NCI-H2171 treated with DMSO at 0.1 percent for 48 hours (cell line): ENCODE measurements around the gene ANKRD13D.
"Not testable (repeated sequence)": the region's sequence is repeated elsewhere in the genome, so short reads cannot be mapped to it uniquely, and the experiment has no call there.

ENCODE experiments used
- DNase-seq: peaks from one replicate; lab custom pipeline; 2025; lab: John Stamatoyannopoulos, UW

ANKRD13D gene

DNA sequence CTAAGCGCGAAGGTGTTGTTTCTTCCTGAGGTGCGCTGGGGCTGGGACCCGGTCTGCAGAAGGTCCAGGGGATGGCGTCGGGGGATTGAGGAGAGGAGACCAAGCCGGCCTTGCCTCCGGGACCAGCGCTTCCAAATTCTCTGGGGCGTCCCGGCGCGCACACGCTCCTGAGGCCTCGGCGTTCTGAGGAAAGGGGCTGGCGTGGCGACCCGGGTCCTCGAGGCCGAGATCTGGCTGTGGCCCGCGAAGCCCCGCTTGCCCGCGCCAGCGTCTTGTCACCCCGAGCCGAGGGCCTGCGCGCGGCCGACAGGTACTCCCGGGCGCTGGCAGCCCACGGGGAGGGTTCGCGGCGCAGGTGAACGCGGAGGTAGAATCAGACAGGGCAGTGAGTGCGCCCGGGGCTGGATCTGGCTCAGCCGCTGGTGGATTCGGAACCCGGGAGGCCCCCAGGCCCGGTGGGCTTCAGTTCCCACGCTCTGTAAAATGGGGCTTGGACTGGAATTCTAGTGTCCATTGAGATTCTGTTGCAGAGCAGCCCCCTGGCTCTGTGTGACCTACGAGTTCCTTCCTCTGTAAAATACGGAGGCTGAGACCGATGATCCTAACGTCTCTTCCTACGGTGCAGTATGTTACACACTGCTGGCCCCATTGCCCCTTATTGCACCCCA lies 28.9 kb downstream of the ANKRD13D start:
- DNase-seq = no peak

DNA sequence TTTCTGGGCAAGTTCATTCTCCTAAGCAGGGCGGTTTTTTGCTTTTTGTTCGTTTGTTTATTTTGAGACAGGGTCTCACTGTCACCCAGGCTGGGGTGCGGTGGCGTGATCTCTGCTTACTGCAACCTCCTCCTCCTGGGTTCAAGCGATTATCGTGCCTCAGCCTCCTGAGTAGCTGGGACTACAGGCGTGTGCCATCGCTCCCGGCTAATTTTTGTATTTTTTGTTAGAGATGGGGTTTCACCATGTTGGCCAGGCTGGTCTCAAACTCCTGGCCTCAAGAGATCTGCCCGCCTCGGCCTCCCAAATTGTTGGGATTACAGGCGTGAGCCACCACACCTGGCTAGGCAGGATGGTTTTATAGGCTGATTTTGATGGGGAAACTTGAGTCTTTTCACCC lies 29.8 kb downstream of the ANKRD13D start:
- DNase-seq = not testable (repeated sequence)

DNA sequence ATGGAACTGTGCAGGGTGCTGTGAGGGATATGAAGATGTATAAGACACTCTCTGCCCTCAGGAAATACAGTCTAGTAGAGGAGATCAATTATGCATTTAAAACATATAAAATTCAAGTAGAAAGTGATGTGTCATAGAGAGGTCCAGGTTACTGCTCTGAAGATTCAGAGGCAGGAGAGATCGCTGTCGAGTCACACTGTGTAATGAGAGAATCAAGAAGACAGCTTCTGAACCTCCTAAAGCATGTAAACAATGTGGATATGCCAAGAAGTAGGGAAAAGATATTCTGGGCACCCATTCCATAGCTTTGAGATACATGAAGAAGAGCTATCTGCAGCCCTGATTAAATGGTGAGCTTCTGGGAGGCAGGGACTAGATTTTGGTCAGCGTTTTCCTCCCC lies 30.9 kb downstream of the ANKRD13D start:
- no peak for DNase-seq

DNA sequence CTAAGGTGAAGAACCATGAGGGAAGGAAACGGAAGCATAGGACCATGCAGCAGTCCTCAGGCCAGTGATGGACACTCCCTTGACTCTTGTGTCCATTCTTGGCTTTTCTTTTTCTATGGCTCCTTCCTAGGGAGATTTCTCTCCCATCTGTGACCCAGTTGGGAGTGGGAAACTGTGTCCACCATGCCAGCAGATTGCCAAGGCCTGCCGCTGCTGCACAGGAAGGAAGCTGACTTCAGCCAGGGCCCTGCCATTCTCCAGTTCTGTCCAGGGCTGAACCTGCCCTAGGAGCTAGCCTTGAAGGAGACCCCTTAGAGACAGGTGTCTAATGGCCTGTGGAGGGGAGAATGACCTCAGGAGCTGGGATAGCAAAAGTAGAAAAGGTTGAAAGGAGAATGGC lies 31.6 kb downstream of the ANKRD13D start:
- no peak for DNase-seq

DNA sequence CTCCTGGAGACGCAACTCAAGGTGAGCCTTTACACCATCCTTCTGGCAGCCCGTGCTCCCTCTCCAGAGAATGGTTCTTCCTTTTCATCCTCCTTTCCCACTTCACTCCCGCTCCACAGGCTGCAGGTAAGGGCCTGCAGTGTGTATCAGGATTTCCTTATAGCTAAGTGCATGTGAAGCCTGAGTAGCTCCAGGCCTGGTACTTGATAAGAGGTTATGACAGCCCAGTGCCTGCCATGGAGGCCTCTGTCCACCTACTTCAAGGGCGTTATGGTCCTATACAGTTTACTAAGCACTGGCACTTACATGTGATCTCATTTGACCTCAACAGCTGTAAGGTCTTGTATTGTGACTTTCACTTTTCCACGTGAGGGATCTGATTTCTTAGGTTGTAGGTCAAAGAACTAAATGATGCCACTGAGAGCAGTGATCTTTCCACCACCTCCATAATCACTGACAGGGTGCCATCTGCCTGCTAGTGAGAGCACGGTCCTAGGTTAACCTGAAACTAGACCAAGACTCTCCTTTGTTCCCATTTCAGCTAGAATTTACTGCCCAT lies 32.3 kb downstream of the ANKRD13D start:
- no peak for DNase-seq

DNA sequence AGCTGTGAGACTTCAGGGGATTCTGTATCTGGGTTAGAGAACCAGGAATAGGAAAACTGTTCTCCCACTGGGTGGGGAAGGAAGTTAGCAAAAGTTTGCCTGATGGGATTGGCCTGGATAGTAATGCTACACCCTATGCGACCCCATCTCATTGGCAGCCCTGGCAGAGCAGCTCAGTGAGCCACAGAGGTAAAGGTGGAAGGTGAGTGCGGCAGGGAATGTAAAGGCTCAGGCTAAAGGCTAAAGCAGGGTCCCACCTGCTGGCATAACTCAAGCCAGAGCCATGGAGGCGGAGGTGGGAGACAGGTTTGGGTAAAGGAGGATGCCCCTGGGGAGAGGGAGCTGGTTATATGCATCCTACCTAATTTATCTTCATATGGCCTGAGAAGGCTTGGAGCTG lies 32.9 kb downstream of the ANKRD13D start:
- no peak for DNase-seq

DNA sequence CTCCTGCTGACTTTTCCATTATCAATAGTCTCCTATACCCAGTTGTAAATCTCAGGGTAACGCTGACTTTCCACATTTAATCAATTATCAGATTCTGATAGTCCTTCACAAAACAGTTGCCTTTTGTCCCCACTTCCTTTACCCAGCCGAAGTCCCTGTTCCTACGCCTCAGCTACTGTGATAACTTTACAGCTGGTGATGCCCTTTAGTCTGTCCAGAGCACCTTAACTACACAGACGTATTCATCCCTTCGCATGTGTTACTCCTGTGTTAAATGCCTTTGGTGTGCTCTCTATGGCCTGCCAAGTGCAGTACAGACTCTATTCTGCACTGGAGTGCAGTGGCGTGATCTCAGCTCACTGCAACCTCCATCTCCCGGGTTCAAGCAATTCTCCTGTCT lies 34.4 kb downstream of the ANKRD13D start:
- DNase-seq = no peak

DNA sequence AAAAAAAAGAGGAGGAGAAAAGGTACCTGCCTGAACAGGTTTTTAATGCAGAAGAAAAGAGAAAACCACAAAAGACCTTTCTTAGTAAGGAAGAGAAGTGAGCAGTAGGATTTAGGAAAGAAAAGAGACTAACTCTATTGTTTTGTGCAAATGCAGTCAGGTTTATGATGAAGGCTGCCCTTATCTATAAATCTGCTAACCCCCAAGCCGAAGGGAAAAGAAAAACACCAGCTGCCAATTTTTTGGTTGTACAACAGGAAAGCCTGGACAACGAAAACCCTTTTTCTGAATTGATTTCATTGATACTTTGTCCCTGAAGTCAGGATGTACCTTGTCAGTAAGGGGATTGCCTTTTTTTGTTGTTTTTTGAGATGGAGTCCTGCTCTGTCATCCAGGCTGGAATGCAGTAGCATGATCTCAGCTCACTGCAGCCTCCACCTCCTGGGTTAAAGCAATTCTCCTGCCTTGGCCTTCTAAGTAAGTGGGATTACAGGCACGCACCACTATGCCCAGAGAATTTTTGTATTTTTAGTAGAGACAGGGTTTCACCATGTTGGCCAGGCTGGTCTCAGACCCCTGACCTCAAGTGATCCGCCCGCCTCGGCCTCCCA lies 43.1 kb downstream of the ANKRD13D start:
- DNase-seq = no peak

DNA sequence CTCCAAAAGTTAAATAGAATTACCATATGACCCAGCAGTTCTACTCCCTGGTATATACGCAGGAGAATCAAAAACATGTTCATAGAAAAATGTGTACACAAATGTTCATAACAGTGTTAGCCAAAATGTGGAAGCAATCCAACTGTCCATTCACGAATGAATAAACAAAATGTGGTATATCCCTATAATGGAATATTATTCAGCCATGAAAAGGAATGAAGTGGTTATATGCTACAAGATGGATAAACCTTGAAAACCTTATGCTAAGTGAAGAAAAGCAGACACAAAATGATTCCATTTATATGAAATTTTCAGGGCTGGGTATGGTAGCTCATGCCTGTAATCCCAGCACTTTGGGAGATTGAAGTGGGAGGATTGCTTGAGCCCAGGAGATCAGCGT lies 48.2 kb downstream of the ANKRD13D start:
- DNase-seq = no peak

DNA sequence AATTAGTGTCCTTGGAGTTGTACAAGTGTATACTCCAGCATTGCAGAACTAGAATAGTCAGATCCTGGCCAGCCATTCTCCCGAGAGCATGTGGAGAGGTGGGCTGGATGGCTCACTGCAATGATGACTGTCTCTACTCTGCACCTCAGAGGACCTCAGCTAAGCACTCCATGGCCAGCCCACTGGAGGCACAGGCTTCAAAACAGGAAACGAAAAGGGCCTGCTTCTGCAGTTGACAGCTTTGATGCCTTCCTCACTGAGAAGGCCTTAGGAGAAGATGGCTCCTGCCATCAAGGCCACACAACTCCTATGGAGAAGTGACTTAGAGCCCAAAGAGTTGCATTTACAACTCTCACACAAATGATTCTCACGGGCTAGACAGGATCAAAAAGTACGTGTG lies 55.2 kb downstream of the ANKRD13D start:
- DNase-seq = no peak

DNA sequence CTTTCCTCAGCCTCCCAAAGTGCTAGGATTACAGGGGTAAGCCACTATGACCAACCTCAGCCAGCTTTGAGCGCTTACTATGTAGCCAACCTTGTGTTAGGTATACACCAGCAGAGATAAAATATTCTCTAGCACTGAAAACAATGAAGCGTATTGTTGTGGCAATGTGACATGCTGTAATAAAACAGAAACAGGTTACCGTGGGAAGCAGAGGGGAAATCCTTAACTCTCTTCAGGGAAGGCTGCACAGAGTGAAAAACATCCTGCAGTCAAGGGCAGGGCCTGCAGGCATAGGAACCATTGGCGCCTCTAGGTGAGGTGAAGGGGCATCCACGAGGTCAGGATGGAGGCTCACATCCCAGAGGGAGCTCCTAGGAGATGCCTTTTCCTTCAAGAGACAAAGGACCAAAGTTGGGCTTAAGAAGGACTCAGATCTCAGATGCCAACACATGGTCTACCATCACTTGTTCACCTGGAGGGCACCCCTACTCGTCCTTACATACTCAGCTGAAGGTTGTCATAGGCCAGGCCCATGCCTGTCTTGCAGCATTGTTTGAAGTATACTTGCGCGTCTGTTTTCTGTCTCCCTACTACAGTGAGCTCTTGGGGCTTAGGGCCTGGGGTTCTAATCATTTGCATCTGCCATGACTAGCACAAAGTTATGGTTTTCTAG lies 56.3 kb downstream of the ANKRD13D start:
- no peak for DNase-seq

DNA sequence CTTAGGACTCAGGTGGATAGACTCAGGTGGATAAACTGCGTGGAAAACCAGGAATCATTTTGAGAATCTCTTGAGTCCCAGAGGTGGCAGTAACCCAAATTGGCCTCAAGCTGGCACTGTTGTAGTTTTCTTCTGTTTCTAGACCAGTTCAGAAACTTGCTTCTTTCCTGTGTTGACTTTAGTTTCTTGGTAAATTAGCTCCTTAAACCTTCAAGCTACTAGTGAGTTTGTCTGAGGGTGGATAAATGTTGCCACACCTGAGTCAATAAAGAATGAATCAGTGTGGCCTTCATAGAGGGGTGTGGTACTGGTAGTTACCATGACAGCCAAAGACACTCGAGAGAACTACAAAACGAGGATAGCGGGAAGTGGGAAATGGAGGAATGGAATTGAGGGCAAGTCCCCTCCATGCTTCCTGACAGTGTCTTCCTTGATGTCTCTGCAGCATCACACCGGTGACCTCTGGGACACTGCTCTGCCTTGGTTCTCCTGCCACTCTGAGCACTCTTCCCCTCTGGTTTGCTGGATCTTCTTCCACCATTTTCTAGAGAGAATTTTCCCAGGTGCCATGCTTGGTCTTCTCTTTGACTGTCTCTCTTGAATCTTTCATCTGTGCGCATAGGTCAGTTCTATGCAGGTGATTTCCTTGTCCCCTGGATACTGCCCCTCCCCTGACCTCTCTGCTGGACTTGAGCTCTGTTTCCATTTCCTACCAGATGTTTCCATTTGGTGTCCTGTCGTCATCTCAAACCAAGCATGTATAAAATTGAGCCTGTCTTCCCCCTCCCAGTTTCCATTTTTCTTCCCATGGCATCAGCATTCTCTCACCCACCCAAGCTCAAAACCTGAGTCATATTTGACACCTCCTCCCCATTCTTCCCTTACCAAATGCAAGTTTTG lies 57.1 kb downstream of the ANKRD13D start:
- DNase-seq = no peak

DNA sequence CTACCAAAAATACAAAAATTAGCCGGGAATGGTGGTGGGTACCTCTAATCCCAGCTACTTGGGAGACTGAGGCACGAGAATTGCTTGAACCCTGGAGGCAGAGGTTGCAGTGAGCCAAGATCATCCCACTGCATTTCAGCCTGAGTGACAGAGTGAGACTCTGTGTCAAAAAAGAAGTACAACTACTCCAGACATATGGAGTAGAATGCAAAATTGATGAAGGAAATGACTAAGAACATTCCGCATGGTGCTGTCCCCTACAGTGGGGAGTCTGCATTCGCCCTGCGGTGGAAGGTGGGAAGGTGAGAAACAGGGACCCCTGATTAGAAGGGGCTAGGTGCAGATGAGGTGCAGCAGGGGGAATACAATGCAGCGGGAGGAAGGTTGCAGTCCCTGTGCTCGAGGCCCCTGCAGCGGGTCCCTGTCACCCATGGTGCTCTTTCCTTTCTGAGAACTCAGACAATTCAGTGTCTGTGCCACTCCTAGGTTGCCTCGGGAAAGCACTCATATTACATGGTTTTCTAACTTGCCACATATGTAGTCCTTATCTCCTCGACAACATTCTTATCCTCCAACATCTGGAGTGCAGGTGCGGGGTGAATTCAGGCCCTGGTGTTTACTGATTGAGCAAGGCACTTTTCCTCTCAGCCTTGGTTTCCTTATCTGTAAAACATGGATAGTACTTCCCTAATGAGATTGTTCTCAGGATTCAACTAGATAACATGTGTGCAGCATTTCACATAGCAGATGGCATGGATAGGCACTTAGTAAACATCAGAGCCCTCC lies 59.1 kb downstream of the ANKRD13D start:
- peak; percentile 87 for DNase-seq

DNA sequence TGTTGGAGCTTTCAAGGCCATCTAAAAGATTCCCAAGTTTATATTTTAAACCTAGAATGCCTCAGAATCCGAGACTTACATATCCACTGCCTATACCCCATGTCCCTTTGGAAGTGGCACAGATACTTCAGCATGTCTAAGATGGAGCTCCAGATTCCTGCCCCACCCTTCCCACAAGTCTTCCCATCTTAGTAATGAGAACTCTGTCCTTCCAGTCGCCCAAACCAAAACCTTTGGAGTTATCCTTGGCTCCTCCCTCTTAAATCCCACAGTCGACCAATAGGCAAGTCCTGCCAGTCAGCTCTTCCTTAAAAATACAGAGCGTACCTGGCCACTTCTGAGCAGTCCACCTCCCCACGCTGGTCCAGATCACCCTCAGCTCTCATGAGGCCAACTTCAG lies 59.9 kb downstream of the ANKRD13D start:
- DNase-seq = no peak

DNA sequence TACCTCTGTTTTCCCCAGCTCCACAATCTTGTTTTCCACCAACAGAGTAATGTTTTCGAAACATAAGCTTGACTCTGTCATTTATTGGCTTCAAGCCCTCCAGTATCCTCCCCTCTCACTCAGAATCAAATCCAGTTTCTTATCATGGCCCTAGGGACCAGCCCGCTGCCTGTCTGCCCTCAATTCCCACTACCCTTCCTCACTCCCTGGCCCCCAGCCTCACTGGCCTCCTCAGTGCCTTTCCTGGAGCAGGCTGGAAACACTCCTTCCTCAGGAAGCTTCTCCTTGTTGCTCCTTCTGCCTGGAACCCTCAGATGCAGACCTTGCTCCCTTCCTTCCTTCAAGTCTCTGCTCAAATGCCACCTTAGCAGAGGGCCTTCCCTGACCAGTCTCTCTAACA lies 60.4 kb downstream of the ANKRD13D start:
- no peak for DNase-seq

DNA sequence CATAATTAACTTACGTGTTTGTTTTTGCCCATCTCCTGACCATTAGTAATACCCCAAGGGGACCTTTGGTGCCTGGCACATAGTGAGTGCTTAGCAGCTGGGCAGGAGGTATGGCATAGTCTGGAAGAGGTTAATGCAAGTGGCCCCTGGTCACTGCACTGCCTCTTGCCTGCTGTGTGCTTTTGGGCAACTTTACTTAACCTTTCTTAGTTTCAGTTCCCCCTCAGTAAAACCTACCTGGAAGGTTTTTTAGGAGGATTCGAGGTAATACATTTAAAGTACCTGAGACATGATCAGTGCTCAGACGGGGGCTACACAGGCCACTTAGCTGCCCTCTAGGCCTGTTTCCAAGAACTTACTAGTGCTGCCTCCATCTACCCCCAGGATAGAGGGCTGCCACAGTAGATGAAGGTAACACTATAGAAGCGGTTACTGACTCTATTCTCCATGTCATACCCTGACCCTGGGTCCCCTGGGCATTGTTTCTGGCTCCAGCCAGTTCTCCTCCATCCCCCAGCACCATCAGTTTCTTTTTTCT lies 60.9 kb downstream of the ANKRD13D start:
- DNase-seq = no peak

DNA sequence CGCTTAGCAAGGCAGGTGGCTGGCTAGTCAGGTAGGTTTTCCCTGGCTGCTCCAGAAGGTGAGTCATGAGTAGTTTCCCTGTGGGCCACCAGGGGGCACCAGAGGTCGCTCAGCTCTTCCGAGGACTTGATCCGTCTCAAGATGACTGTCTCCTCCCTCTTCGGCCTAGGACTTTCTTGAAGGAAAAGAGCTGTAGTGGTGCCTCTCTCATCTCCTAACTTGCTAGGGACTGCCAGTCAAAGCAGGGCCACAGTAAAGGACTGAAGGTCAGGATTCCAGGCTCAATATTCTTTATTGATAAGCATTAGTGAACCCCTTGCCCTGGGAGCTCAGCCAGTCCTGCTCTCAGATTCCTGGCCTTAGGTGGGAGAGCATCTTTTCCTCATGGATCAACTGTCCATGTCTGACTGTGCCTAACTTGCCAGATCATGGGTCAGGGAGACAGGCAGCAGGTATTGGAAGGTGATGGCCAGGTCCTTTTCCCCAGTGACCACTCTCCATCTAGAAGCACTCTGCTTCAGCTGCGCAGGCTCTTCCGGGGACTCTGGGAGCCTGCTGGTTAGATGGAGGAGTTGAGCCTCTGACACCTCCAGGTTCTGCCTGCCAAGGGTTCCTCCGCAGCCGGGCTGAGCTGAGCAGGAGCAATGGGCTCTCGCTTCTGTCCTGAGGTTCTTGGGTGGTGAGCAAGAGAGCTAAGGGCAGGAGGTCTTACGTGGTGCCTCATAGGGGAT lies 62.3 kb downstream of the ANKRD13D start:
- DNase-seq = peak; percentile 73
